HEK293 (cell line): ENCODE measurements around the gene ABHD5.

Source experiments
- CTCF ChIA-PET: fragments of 350-600 bp; formaldehyde crosslinking; extraction: SDS; loops from one replicate; lab custom pipeline; 2021; ENCODE audit warnings: antibody characterized with exemption; lab: Yijun Ruan, JAX
- POLR2A ChIA-PET: fragments of 300-600 bp; formaldehyde crosslinking; extraction: SDS; loops from one replicate; lab custom pipeline; 2020; ENCODE audit warnings: antibody characterized with exemption, inconsistent platforms; lab: Yijun Ruan, JAX
- H3K27ac ChIP-seq: fragments of 200-500 bp; sonication (Bioruptor generic); 2 replicates; pipeline ENCODE4 v1.5.1; 2014; ENCODE audit warnings: low read depth, low read length, control low read depth, inconsistent platforms; ENCODE audit errors: extremely low read depth
- H3K36me3 ChIP-seq, 2 experiments: fragments of 200-500 bp in 1 of 2; sonication (Bioruptor generic) in 1 of 2; 1 replicate in 1 of 2; 2 replicates in 1 of 2; pipeline ENCODE4 v1.5.1; 2014 to 2017; ENCODE audit warnings: inconsistent platforms in 2 of 2, low read length in 2 of 2; ENCODE audit not compliant: control insufficient read depth in 2 of 2, insufficient read depth in 1 of 2
- H3K4me1 ChIP-seq: fragments of 200-500 bp; sonication (Bioruptor generic); 2 replicates; pipeline ENCODE4 v1.5.1; 2014; ENCODE audit warnings: mild to moderate bottlenecking, low read length, inconsistent platforms; ENCODE audit not compliant: control insufficient read depth, insufficient read depth
- H3K4me3 ChIP-seq: 2 replicates; pipeline ENCODE4 v1.5.1; 2011; ENCODE audit warnings: low read depth, mild to moderate bottlenecking, control low read depth, low read length, moderate library complexity
- H3K9me3 ChIP-seq: fragments of 200-500 bp; sonication (Bioruptor generic); 2 replicates; pipeline ENCODE4 v1.5.1; 2014; ENCODE audit warnings: low read depth, low read length, inconsistent platforms; ENCODE audit not compliant: control insufficient read depth, insufficient read depth
- EGR2 ChIP-seq: fragments of 450-650 bp; formaldehyde crosslinking; IDR thresholded peaks from 2 replicates; pipeline ENCODE4 v1.5.1; 2016; ENCODE audit warnings: low read depth, missing biosample characterization, missing genetic modification characterization
- GLIS2 ChIP-seq: fragments of 450-650 bp; formaldehyde crosslinking; IDR thresholded peaks from 2 replicates; pipeline ENCODE4 v1.5.1; 2016; ENCODE audit warnings: missing biosample characterization, missing genetic modification characterization
- MEIS1 ChIP-seq: sonication (generic); formaldehyde crosslinking; IDR thresholded peaks from 2 replicates; pipeline ENCODE4 v1.8.1; 2022; ENCODE audit warnings: missing genetic modification reagents, mild to moderate bottlenecking, borderline replicate concordance
- SP2 ChIP-seq: fragments of 450-650 bp; formaldehyde crosslinking; IDR thresholded peaks from 2 replicates; pipeline ENCODE4 v1.5.1; 2016; ENCODE audit warnings: missing biosample characterization, missing genetic modification characterization
- ZBTB17 ChIP-seq: fragments of 450-650 bp; formaldehyde crosslinking; IDR thresholded peaks from 2 replicates; pipeline ENCODE4 v1.5.1; 2016; ENCODE audit warnings: missing biosample characterization, missing genetic modification characterization
- ZEB2 ChIP-seq: fragments of 450-650 bp; formaldehyde crosslinking; IDR thresholded peaks from 2 replicates; pipeline ENCODE4 v1.5.1; 2016; ENCODE audit warnings: missing biosample characterization, missing genetic modification characterization
- ZFHX2 ChIP-seq: fragments of 450-650 bp; formaldehyde crosslinking; conservative IDR thresholded peaks from 2 replicates; pipeline ENCODE4 v1.5.1; 2016; ENCODE audit warnings: missing biosample characterization, missing genetic modification characterization
- ZFP37 ChIP-seq: fragments of 450-650 bp; formaldehyde crosslinking; IDR thresholded peaks from 2 replicates; pipeline ENCODE4 v1.5.1; 2016; ENCODE audit warnings: missing biosample characterization, missing genetic modification characterization
- ZNF23 ChIP-seq: fragments of 450-650 bp; formaldehyde crosslinking; IDR thresholded peaks from 2 replicates; pipeline ENCODE4 v1.5.1; 2016; ENCODE audit warnings: missing biosample characterization, missing genetic modification characterization, borderline replicate concordance
- ZNF335 ChIP-seq: fragments of 450-650 bp; formaldehyde crosslinking; conservative IDR thresholded peaks from 2 replicates; pipeline ENCODE4 v1.5.1; 2016; ENCODE audit warnings: missing biosample characterization, missing genetic modification characterization
- ZNF501 ChIP-seq: fragments of 450-650 bp; formaldehyde crosslinking; IDR thresholded peaks from 2 replicates; pipeline ENCODE4 v1.5.1; 2016; ENCODE audit warnings: missing biosample characterization, missing genetic modification characterization
- ZNF596 ChIP-seq: fragments of 450-650 bp; IDR thresholded peaks from 2 replicates; pipeline ENCODE4 v1.5.0; 2018; ENCODE audit warnings: missing biosample characterization, mild to moderate bottlenecking, missing genetic modification characterization, moderate library complexity
- ZNF776 ChIP-seq: fragments of 450-650 bp; formaldehyde crosslinking; IDR thresholded peaks from 2 replicates; pipeline ENCODE4 v1.5.0; 2017; ENCODE audit warnings: missing biosample characterization, missing genetic modification characterization, borderline replicate concordance
- TF ChIP-seq, protein P1 (sequence below): fragments of 450-650 bp; formaldehyde crosslinking; IDR thresholded peaks from 2 replicates; pipeline ENCODE4 v1.5.1; 2016; ENCODE audit warnings: missing biosample characterization, missing genetic modification characterization, borderline replicate concordance
- TF ChIP-seq, protein P2 (sequence below): fragments of 450-650 bp; formaldehyde crosslinking; IDR thresholded peaks from 2 replicates; pipeline ENCODE4 v1.5.1; 2016; ENCODE audit warnings: missing biosample characterization, missing genetic modification characterization
- TF ChIP-seq, protein P3 (sequence below): sonication (generic); formaldehyde crosslinking; IDR thresholded peaks from 2 replicates; pipeline ENCODE4 v1.8.1; 2022; ENCODE audit warnings: mild to moderate bottlenecking, moderate library complexity, missing genetic modification reagents
- TF ChIP-seq, protein P4 (sequence below): fragments of 450-650 bp; formaldehyde crosslinking; IDR thresholded peaks from 2 replicates; pipeline ENCODE4 v1.5.1; 2016; ENCODE audit warnings: missing biosample characterization, missing genetic modification characterization
- TF ChIP-seq, protein P5 (sequence below): fragments of 450-650 bp; formaldehyde crosslinking; IDR thresholded peaks from 2 replicates; pipeline ENCODE4 v1.5.1; 2016; ENCODE audit warnings: missing biosample characterization, missing genetic modification characterization, borderline replicate concordance
- TF ChIP-seq, protein P6 (sequence below): fragments of 450-650 bp; formaldehyde crosslinking; IDR thresholded peaks from 2 replicates; pipeline ENCODE4 v1.5.1; 2016; ENCODE audit warnings: missing biosample characterization, missing genetic modification characterization

Gene ABHD5

DNA sequence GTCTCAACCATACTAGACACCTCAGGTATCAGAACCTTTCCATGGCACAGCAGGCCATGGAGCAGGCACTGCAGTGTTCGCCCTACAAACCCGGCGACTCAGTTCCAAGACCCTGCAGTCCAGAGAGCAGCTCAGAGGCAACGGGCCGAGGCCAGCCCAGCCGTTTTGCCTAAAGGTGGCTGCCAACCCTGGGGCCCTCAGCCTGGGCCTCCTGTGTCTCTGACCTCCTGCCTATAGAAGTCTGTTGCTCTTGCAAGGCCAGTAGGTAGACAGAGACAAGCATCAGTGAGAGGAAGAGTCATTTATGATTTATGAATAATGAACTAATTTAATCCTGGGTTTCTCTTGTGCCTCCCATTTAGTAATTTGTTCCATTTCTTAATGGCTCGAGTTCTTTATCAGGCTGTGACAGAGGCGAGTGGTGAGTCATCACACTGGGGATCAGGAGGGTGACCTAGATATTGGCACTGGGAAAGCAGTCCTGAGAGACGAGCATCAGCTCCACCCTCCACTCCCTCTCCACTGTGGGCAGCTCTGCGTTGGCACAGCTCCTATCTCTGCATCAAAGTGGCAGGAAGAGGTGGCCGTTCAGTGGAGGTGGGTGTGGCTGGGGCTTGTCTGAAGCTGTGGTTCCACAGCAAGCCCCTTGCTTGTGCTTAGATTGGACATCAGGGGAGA is 79.8 kb downstream of the ABHD5 start (continued):
- TF ChIP-seq, protein P1, sequence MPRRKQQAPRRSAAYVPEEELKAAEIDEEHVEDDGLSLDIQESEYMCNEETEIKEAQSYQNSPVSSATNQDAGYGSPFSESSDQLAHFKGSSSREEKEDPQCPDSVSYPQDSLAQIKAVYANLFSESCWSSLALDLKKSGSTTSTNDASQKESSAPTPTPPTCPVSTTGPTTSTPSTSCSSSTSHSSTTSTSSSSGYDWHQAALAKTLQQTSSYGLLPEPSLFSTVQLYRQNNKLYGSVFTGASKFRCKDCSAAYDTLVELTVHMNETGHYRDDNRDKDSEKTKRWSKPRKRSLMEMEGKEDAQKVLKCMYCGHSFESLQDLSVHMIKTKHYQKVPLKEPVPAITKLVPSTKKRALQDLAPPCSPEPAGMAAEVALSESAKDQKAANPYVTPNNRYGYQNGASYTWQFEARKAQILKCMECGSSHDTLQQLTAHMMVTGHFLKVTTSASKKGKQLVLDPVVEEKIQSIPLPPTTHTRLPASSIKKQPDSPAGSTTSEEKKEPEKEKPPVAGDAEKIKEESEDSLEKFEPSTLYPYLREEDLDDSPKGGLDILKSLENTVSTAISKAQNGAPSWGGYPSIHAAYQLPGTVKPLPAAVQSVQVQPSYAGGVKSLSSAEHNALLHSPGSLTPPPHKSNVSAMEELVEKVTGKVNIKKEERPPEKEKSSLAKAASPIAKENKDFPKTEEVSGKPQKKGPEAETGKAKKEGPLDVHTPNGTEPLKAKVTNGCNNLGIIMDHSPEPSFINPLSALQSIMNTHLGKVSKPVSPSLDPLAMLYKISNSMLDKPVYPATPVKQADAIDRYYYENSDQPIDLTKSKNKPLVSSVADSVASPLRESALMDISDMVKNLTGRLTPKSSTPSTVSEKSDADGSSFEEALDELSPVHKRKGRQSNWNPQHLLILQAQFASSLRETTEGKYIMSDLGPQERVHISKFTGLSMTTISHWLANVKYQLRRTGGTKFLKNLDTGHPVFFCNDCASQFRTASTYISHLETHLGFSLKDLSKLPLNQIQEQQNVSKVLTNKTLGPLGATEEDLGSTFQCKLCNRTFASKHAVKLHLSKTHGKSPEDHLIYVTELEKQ (tag by site-specific recombination), result no peak
- TF ChIP-seq ZEB2 (tag by site-specific recombination), result peak; percentile 23; the same call in 1 of the 2 replicates
- TF ChIP-seq, all 188 proteins: peak for 17

DNA sequence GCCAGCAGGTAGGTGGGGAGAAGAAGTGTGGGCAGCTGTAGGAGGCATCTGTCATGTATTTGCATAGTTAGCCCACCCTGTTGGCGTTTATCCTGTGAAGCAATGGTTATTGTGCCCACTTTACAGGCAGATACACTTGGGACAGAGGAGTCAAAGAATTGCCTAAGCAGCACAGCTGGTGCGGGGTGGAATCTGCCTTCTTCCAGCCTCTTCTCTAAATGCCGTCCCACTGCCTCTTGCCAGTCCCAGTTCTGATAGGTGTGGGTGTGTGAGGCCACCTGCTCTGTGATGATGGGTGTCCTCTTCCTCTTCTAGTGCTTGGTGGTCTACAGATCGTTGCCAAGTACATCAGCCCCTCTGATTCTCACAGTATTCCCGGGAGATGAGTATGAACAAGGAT is 80.9 kb downstream of the ABHD5 start:
- Histone ChIP-seq H3K27ac (no peak overlapping the region), H3K36me3 (no peaks in the 10 kb centered on the region), H3K4me1 (no peaks in the 10 kb centered on the region), H3K4me3 (no peak overlapping the region), H3K9me3 (no peaks in the 10 kb centered on the region)
- POLR2A ChIA-PET, result no interaction called here
- CTCF ChIA-PET, result interaction anchor here (0.6 kb wide), 1 partner anchor 167 kb away, joined by 3 read pairs; no protein-coding TSS in a partner anchor
- TF ChIP-seq, protein P2, sequence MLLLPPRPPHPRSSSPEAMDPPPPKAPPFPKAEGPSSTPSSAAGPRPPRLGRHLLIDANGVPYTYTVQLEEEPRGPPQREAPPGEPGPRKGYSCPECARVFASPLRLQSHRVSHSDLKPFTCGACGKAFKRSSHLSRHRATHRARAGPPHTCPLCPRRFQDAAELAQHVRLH (tag by site-specific recombination), result no peak
- TF ChIP-seq MEIS1 (CRISPR knock-in tag), result no peak
- TF ChIP-seq ZNF335, result no peak
- no peak for TF ChIP-seq SP2
- TF ChIP-seq ZNF501 (tag by site-specific recombination), result no peak
- TF ChIP-seq, protein P3, sequence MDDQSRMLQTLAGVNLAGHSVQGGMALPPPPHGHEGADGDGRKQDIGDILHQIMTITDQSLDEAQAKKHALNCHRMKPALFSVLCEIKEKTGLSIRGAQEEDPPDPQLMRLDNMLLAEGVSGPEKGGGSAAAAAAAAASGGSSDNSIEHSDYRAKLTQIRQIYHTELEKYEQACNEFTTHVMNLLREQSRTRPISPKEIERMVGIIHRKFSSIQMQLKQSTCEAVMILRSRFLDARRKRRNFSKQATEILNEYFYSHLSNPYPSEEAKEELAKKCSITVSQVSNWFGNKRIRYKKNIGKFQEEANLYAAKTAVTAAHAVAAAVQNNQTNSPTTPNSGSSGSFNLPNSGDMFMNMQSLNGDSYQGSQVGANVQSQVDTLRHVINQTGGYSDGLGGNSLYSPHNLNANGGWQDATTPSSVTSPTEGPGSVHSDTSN (CRISPR knock-in tag), result no peak
- TF ChIP-seq, protein P4, sequence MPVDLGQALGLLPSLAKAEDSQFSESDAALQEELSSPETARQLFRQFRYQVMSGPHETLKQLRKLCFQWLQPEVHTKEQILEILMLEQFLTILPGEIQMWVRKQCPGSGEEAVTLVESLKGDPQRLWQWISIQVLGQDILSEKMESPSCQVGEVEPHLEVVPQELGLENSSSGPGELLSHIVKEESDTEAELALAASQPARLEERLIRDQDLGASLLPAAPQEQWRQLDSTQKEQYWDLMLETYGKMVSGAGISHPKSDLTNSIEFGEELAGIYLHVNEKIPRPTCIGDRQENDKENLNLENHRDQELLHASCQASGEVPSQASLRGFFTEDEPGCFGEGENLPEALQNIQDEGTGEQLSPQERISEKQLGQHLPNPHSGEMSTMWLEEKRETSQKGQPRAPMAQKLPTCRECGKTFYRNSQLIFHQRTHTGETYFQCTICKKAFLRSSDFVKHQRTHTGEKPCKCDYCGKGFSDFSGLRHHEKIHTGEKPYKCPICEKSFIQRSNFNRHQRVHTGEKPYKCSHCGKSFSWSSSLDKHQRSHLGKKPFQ (tag by site-specific recombination), result no peak
- TF ChIP-seq, protein P5, sequence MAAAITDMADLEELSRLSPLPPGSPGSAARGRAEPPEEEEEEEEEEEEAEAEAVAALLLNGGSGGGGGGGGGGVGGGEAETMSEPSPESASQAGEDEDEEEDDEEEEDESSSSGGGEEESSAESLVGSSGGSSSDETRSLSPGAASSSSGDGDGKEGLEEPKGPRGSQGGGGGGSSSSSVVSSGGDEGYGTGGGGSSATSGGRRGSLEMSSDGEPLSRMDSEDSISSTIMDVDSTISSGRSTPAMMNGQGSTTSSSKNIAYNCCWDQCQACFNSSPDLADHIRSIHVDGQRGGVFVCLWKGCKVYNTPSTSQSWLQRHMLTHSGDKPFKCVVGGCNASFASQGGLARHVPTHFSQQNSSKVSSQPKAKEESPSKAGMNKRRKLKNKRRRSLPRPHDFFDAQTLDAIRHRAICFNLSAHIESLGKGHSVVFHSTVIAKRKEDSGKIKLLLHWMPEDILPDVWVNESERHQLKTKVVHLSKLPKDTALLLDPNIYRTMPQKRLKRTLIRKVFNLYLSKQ (tag by site-specific recombination), result no peak
- TF ChIP-seq ZNF23 (tag by site-specific recombination), result no peak
- TF ChIP-seq EGR2 (tag by site-specific recombination), result 0 out of 2 replicates have a peak, but pooled peaks have one; percentile 33
- TF ChIP-seq, protein P6, sequence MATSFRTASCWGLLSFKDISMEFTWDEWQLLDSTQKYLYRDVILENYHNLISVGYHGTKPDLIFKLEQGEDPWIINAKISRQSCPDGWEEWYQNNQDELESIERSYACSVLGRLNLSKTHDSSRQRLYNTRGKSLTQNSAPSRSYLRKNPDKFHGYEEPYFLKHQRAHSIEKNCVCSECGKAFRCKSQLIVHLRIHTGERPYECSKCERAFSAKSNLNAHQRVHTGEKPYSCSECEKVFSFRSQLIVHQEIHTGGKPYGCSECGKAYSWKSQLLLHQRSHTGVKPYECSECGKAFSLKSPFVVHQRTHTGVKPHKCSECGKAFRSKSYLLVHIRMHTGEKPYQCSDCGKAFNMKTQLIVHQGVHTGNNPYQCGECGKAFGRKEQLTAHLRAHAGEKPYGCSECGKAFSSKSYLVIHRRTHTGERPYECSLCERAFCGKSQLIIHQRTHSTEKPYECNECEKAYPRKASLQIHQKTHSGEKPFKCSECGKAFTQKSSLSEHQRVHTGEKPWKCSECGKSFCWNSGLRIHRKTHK (tag by site-specific recombination), result no peak
- no peak for TF ChIP-seq ZBTB17 (tag by site-specific recombination)
- TF ChIP-seq ZNF596, result no peak
- TF ChIP-seq ZNF776, result no peak
- TF ChIP-seq GLIS2 (tag by site-specific recombination), result no peak
- TF ChIP-seq ZFHX2 (tag by site-specific recombination), result peak; percentile 17
- TF ChIP-seq ZFP37, result no peak
